Measurements from ENCODE around the gene LRRC7. TPM values are rescaled to one million over a fixed set of nuclear protein-coding genes. Genes with fewer than 3 reads are reported as not detected.

Gene LRRC7
- total and polyA plus RNA-seq, 9 donors, result 0.01 to 0.45 (median 0.13) TPM; not detected in 4

GRCh38 chr1:70143048-70143659 is 575.4 kb downstream of the LRRC7 start:
- 36 to 39% (median 36%) methylated on average over 4 of the region's 4 CpGs for WGBS, 3 donors
- DNase-seq, result no peak
- H3K4me3 ChIP-seq, result no peak overlapping the region
- peaks cover 12% of the 10 kb centered on the region for H3K4me1 ChIP-seq (ENCODE audit: insufficient read depth)
- no peaks in the 10 kb centered on the region for H3K36me3 ChIP-seq
- intact Hi-C loops (cut with DNase I), result no loop called here
- H3K27ac ChIP-seq, result no peak overlapping the region
- H3K27me3 ChIP-seq, result no peaks in the 10 kb centered on the region
- no peaks in the 10 kb centered on the region for H3K9me3 ChIP-seq
- TF ChIP-seq CTCF (IDR thresholded peaks at IDR 0.05) (no peak), POLR2A (IDR thresholded peaks at IDR 0.05) (no peak), EP300 (IDR thresholded peaks at IDR 0.05) (no peak)

- no peaks in the 10 kb centered on the region for H3K9me3 ChIP-seq
- H3K4me1 ChIP-seq (ENCODE audit: insufficient read depth), result no peaks in the 10 kb centered on the region
- TF ChIP-seq CTCF (IDR thresholded peaks at IDR 0.05) (no peak), POLR2A (IDR thresholded peaks at IDR 0.05) (no peak), EP300 (IDR thresholded peaks at IDR 0.05) (no peak)
- H3K36me3 ChIP-seq, result no peaks in the 10 kb centered on the region
- no peak overlapping the region for H3K4me3 ChIP-seq
- H3K27me3 ChIP-seq, result no peaks in the 10 kb centered on the region
- no peak for DNase-seq
- intact Hi-C loops (cut with DNase I), result no loop called here
- H3K27ac ChIP-seq, result no peak overlapping the region
These were observed 578.8 kb downstream of the LRRC7 start for GRCh38 chr1:70146488-70146887.

GRCh38 chr1:70150444-70150843 is 582.7 kb downstream of the LRRC7 start:
- no peak for DNase-seq
- Histone ChIP-seq H3K36me3 (no peaks in the 10 kb centered on the region), H3K4me1 (ENCODE audit: insufficient read depth) (no peaks in the 10 kb centered on the region), H3K27ac (no peak overlapping the region), H3K9me3 (no peaks in the 10 kb centered on the region), H3K4me3 (no peak overlapping the region), H3K27me3 (no peaks in the 10 kb centered on the region)
- TF ChIP-seq POLR2A (IDR thresholded peaks at IDR 0.05) (no peak), EP300 (IDR thresholded peaks at IDR 0.05) (no peak)
- intact Hi-C loops (cut with DNase I), result no loop called here
- 46 to 63% (median 54%) methylated on average over 1 of the region's 1 CpG for WGBS, 3 donors

- 86 to 93% (median 93%) methylated on average over 3 of the region's 3 CpGs for WGBS, 3 donors
- TF ChIP-seq POLR2A (IDR thresholded peaks at IDR 0.05) (no peak), EP300 (IDR thresholded peaks at IDR 0.05) (no peak), CTCF (IDR thresholded peaks at IDR 0.05) (no peak)
- intact Hi-C loops (cut with DNase I), result no loop called here
- Histone ChIP-seq H3K27ac (no peak overlapping the region), H3K27me3 (no peaks in the 10 kb centered on the region), H3K4me1 (ENCODE audit: insufficient read depth) (no peaks in the 10 kb centered on the region), H3K36me3 (no peaks in the 10 kb centered on the region), H3K4me3 (no peak overlapping the region), H3K9me3 (no peaks in the 10 kb centered on the region)
- no peak for DNase-seq
These were observed 586.0 kb downstream of the LRRC7 start for GRCh38 chr1:70153739-70154138.

- no peak overlapping the region for H3K4me3 ChIP-seq
- H3K27ac ChIP-seq, result no peak overlapping the region
- no peaks in the 10 kb centered on the region for H3K27me3 ChIP-seq
- intact Hi-C loops (cut with DNase I), result no loop called here
- WGBS, 3 donors, result 93 to 98% (median 94%) methylated on average over 5 of the region's 5 CpGs
- no peaks in the 10 kb centered on the region for H3K36me3 ChIP-seq
- DNase-seq, result no peak
- H3K9me3 ChIP-seq, result no peaks in the 10 kb centered on the region
- H3K4me1 ChIP-seq (ENCODE audit: insufficient read depth), result no peaks in the 10 kb centered on the region
- TF ChIP-seq EP300 (IDR thresholded peaks at IDR 0.05) (no peak), POLR2A (IDR thresholded peaks at IDR 0.05) (no peak), CTCF (IDR thresholded peaks at IDR 0.05) (no peak)
These were observed 588.9 kb downstream of the LRRC7 start for GRCh38 chr1:70156529-70157120.

All from ovary (tissue), 9 donors.